GM19238 (cell line): ENCODE data around the gene ELMO2.

ENCODE experiments used
- DNase-seq: peaks from one replicate; pipeline ENCODE4 v3.0.0; 2011; ENCODE audit warnings: low spot score; ENCODE audit not compliant: insufficient read length

ELMO2 gene

GRCh38 chr20:46333161-46333991 lies 73.0 kb downstream of the ELMO2 start:
- DNase-seq: no peak

GRCh38 chr20:46332373-46333160 lies 73.8 kb downstream of the ELMO2 start:
- no peak for DNase-seq

- no peak for DNase-seq
Measured at GRCh38 chr20:46331611-46332361, 74.6 kb downstream of the ELMO2 start.

- DNase-seq: no peak
Measured at GRCh38 chr20:46330831-46331371, 75.5 kb downstream of the ELMO2 start.

- DNase-seq: no peak
Measured at GRCh38 chr20:46330072-46330763, 76.2 kb downstream of the ELMO2 start.

GRCh38 chr20:46328200-46328882 lies 78.1 kb downstream of the ELMO2 start:
- DNase-seq: no peak

GRCh38 chr20:46327557-46327956 lies 78.9 kb downstream of the ELMO2 start:
- no peak for DNase-seq

- no peak for DNase-seq
Measured at GRCh38 chr20:46325789-46326188, 80.6 kb downstream of the ELMO2 start.

- no peak for DNase-seq
Measured at GRCh38 chr20:46324960-46325703, 81.3 kb downstream of the ELMO2 start.

GRCh38 chr20:46324379-46324778 lies 82.0 kb downstream of the ELMO2 start:
- DNase-seq: no peak

- no peak for DNase-seq
Measured at GRCh38 chr20:46323557-46323956, 82.9 kb downstream of the ELMO2 start.

GRCh38 chr20:46322641-46323040 lies 83.8 kb downstream of the ELMO2 start:
- DNase-seq: no peak

GRCh38 chr20:46317685-46318177 lies 88.7 kb downstream of the ELMO2 start:
- no peak for DNase-seq

- DNase-seq: no peak
Measured at GRCh38 chr20:46316984-46317684, 89.3 kb downstream of the ELMO2 start.
